Upper lobe of left lung (tissue), 6 donors: ENCODE results near the gene MAP2K5. TPM values are rescaled to one million over a fixed set of nuclear protein-coding genes. Genes with fewer than 3 reads are reported as not detected.
A peak's percentile ranks its signal among the peaks of the same experiment; 100 is the strongest.

Experiments
- ATAC-seq, 2 donors: fragments of 200-7000 bp; cut with Tn5 transposase; one replicate each; pipeline ENCODE4 v1.9.1; 2022; ENCODE audit warnings: mild to moderate bottlenecking in 2 of 2, moderate library complexity in 2 of 2; ENCODE audit not compliant: low FRiP score in 2 of 2
- DNase-seq, 2 donors: peaks; one replicate each; pipeline ENCODE4 v3.0.0-alpha.2; 2019 to 2020
- H3K27ac ChIP-seq, 4 donors: fragments of 200-600 bp; sonication (generic); one replicate each; pipeline ENCODE4 v1.5.1; 2016 to 2019
- H3K27me3 ChIP-seq, 4 donors: fragments of 200-600 bp; sonication (generic); one replicate each; pipeline ENCODE4 v1.5.1; 2017 to 2019
- H3K36me3 ChIP-seq, 4 donors: fragments of 200-600 bp; sonication (generic); one replicate each; pipeline ENCODE4 v1.5.1; 2016 to 2019
- H3K4me1 ChIP-seq, 4 donors: fragments of 200-600 bp; sonication (generic); one replicate each; pipeline ENCODE4 v1.5.1; 2018 to 2019
- H3K4me3 ChIP-seq, 4 donors: fragments of 200-600 bp; sonication (generic); one replicate each; pipeline ENCODE4 v1.5.1; 2017 to 2019; ENCODE audit warnings: mild to moderate bottlenecking in 2 of 4, moderate library complexity in 1 of 4
- H3K9me3 ChIP-seq, 4 donors: fragments of 200-600 bp; sonication (generic); one replicate each; pipeline ENCODE4 v1.5.1; 2018 to 2019
- CTCF ChIP-seq, 6 experiments: fragments of 450-650 bp in 4 of 6; fragments of 200-600 bp in 2 of 6; sonication (generic) in 2 of 6; IDR thresholded peaks; one replicate each; pipeline ENCODE4 v1.5.1; 2016 to 2019; ENCODE audit warnings: antibody characterized with exemption in 6 of 6
- EP300 ChIP-seq, 4 donors: sonication (generic); formaldehyde crosslinking; IDR thresholded peaks; one replicate each; pipeline ENCODE4 v1.5.1; 2017; ENCODE audit warnings: antibody characterized with exemption in 4 of 4, control low read depth in 2 of 4
- POLR2A ChIP-seq, 4 donors: fragments of 450-650 bp; IDR thresholded peaks; one replicate each; pipeline ENCODE4 v1.5.1; 2016 to 2017; ENCODE audit warnings: antibody characterized with exemption in 4 of 4, mild to moderate bottlenecking in 2 of 4
- POLR2AphosphoS5 ChIP-seq, 2 donors: sonication (generic); formaldehyde crosslinking; IDR thresholded peaks; one replicate each; pipeline ENCODE4 v1.5.1; 2017; ENCODE audit warnings: antibody characterized with exemption in 2 of 2
- WGBS, 2 donors: methylation state at CpG; one replicate each; pipeline ENCODE4 v1.1.5; 2017 to 2018; 5-methylcytosine and 5-hydroxymethylcytosine counted together
- total RNA-seq, 6 donors: library from RNA; depleted of rRNA in 4 of 6; stranded (reverse); fragments of >200 nt in 4 of 6; gene quantifications; one replicate each; pipeline versions ENCODE4 v1.1.0 to v1.2.1, GENCODE V29; 2016 to 2021
- donor health status: DM: no; HTN: no; CAD: no; lungs with moderate emphysema.
- donor health status: DM: no; HTN: yes; CAD: no; lungs with severe emphysema.

The MAP2K5 gene
- total RNA-seq, 6 donors from 2014 or later = 7.8 to 25.6 (median 16.0) TPM

- DNase-seq (peak in 1 of 2 donors; percentile 80), ATAC-seq (peak in 1 of 2 donors; percentile 17)
- Histone ChIP-seq H3K36me3 (no peaks in the 10 kb centered on the region), H3K9me3 (peaks cover 0 to 7% (median 2%) of the 10 kb centered on the region in 4 donors), H3K4me3 (no peak overlapping the region), H3K4me1 (peaks cover 17 to 49% (median 33%) of the 10 kb centered on the region in 4 donors), H3K27ac (no peak overlapping the region), H3K27me3 (peaks cover 0 to 67% (median 36%) of the 10 kb centered on the region in 4 donors)
- TF ChIP-seq POLR2AphosphoS5 (IDR thresholded peaks at IDR 0.05) (no peak), POLR2A (IDR thresholded peaks at IDR 0.05) (no peak), EP300 (IDR thresholded peaks at IDR 0.05) (no peak), CTCF (IDR thresholded peaks at IDR 0.05) (no peak)
- WGBS, 2 donors = 12 to 15% methylated on average over 8 to 46 of the region's 50 CpGs
These were observed 277.9 kb downstream of the MAP2K5 start for GRCh38 chr15:67820122-67820991.

DNA sequence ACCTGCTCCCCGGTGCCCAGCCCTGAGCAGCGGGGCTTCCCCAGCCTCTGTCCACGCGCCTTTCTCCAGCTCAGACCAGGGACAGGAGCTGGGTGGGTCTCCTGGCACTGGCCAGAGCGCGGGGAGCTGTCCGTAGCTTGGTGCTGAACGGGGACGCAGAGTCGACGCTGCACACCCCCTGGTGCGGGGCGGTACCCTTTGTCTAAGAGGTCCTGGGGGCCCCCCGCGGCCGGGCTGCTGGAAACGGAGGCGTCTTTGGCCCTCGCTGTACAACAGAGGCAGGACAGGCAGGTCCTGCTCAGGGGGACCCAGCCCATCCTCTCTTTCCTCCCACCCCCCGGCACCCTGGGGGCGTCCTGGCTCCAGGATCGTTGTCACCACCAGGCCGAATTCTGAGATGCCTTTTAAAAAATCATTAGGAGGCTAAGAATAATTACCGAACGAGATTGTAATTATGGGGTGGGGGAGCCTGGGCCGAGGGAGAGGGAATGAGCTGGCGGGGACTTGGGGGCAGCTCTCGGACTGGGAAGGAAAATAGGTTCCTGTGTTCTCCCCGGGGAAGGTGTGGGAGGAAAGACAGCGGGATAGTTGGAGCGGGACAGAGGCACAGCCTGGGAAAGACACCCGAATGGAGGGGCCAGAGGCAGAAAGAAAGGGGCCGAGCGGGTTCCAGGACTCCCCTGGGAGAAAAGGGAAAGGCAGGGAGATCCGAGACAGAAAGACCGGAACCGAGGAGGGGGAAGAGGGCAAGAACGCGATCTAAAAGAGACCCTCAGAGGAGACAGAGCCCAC, 278.7 kb downstream of the MAP2K5 start:
- H3K9me3 ChIP-seq = no peaks in the 10 kb centered on the region
- H3K36me3 ChIP-seq = no peaks in the 10 kb centered on the region
- DNase-seq = peak in 1 of 2 donors; percentile 88
- ATAC-seq = peak; percentile 71 to 75
- H3K4me3 ChIP-seq = no peak overlapping the region
- TF ChIP-seq POLR2A (IDR thresholded peaks at IDR 0.05) = no peak
- peaks cover 0 to 75% (median 42%) of the 10 kb centered on the region in 4 donors for H3K27me3 ChIP-seq
- WGBS, 2 donors = 6 to 10% methylated on average over 20 to 26 of the region's 39 CpGs
- no peak overlapping the region for H3K27ac ChIP-seq
- H3K4me1 ChIP-seq = peaks cover 23 to 57% (median 39%) of the 10 kb centered on the region in 4 donors

DNA sequence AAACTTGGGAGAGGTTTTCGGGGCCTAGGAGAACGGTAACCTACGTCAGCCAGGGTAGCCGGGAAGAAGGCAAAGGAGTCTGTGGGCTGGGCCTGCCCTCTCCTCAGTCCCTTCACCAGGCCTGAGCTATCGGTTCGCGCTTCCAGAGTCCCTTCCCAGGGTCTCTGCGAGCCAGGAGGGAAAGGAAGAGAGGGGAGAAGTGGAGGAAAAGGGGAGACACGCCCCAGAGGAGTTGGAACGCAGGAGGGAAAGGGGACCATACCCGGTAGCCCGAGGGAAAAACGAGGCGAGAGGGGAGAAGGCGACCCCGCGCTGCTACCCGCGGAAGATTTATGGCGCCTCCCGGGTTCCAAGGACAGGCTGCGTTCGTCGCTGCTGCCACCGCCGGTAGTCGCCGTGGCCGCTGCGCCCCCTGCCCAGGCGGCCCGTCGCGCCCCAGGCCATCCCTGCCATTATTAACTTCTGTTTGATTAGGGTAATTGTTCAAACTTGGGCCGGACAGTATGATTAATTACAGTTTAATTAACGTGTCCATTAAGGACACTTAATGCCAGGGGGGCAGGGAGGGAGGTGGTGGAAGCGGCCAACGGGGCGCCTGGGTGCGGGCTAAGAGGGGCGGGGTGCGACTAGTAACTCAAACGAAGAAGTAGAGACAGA, 279.4 kb downstream of the MAP2K5 start:
- Histone ChIP-seq H3K27ac (no peak overlapping the region), H3K27me3 (peaks cover 0 to 83% (median 49%) of the 10 kb centered on the region in 4 donors), H3K36me3 (no peaks in the 10 kb centered on the region), H3K4me3 (no peak overlapping the region), H3K9me3 (no peaks in the 10 kb centered on the region), H3K4me1 (peaks cover 26 to 64% (median 42%) of the 10 kb centered on the region in 4 donors)
- peak in 1 of 2 donors; percentile 60 for DNase-seq
- TF ChIP-seq POLR2A (IDR thresholded peaks at IDR 0.05) (no peak), POLR2AphosphoS5 (IDR thresholded peaks at IDR 0.05) (no peak), CTCF (IDR thresholded peaks at IDR 0.05) (no peak), EP300 (IDR thresholded peaks at IDR 0.05) (no peak)
- no peak for ATAC-seq
- 5% methylated on average over 41 to 43 of the region's 43 CpGs for WGBS, 2 donors

- DNase-seq (peak in 1 of 2 donors; percentile 42), ATAC-seq (no peak)
- WGBS, 2 donors = 5 to 12% methylated on average over 13 to 23 of the region's 46 CpGs
- peaks cover 0 to 91% (median 57%) of the 10 kb centered on the region in 4 donors for H3K27me3 ChIP-seq
- TF ChIP-seq POLR2A (IDR thresholded peaks at IDR 0.05) (no peak), EP300 (IDR thresholded peaks at IDR 0.05) (no peak), CTCF (IDR thresholded peaks at IDR 0.05) (no peak), POLR2AphosphoS5 (IDR thresholded peaks at IDR 0.05) (no peak)
- peak overlapping the region in 3 of 4 donors; percentile 3 to 34 (median 29) for H3K4me3 ChIP-seq
- peaks cover 33 to 73% (median 49%) of the 10 kb centered on the region in 4 donors for H3K4me1 ChIP-seq
- no peak overlapping the region for H3K27ac ChIP-seq
- no peaks in the 10 kb centered on the region for H3K9me3 ChIP-seq
- no peaks in the 10 kb centered on the region for H3K36me3 ChIP-seq
These were observed 280.2 kb downstream of the MAP2K5 start for GRCh38 chr15:67822537-67823313.
